IPS-NIHi7 (cell line): ENCODE measurements around the gene MLPH.

Source experiments
- DNase-seq: peaks from one replicate; pipeline ENCODE4 v3.0.0; 2012; ENCODE audit warnings: mixed read lengths; ENCODE audit errors: extremely low spot score

The MLPH gene

GRCh38 chr2:237603049-237603717, 116.1 kb downstream of the MLPH start:
- DNase-seq, result no peak

GRCh38 chr2:237603718-237604362, 116.8 kb downstream of the MLPH start:
- peak; percentile 44 for DNase-seq

GRCh38 chr2:237604391-237604790, 117.3 kb downstream of the MLPH start:
- no peak for DNase-seq
